ENCODE results near the gene CBX8.

The CBX8 gene

GRCh38 chr17:79742951-79743476, 53.9 kb downstream of the CBX8 start:
- no peaks in the 10 kb centered on the region for H3K9me3 ChIP-seq (ENCODE audit: control insufficient read depth, low read length)
- 86 to 93% methylated on average over 4 to 6 of the region's 7 CpGs for WGBS, 2 experiments (ENCODE audit: insufficient coverage in 2 of 2)
- no peaks in the 10 kb centered on the region for H3K36me3 ChIP-seq (ENCODE audit: control insufficient read depth, insufficient read depth, low read length)
- H3K27ac ChIP-seq (ENCODE audit: low read depth, low read length, severe bottlenecking): no peak overlapping the region
- no peak overlapping the region for H3K4me3 ChIP-seq (ENCODE audit: extremely low read depth, insufficient read depth, low read length, poor library complexity, severe bottlenecking)
- H3K4me1 ChIP-seq (ENCODE audit: control insufficient read depth, insufficient read depth, low read length, poor library complexity, severe bottlenecking): peaks cover 4% of the 10 kb centered on the region

- Histone ChIP-seq H3K9me3 (ENCODE audit: control insufficient read depth, low read length) (no peaks in the 10 kb centered on the region), H3K4me1 (ENCODE audit: control insufficient read depth, insufficient read depth, low read length, poor library complexity, severe bottlenecking) (peaks cover under 1% of the 10 kb centered on the region), H3K27ac (ENCODE audit: low read depth, low read length, severe bottlenecking) (no peak overlapping the region), H3K36me3 (ENCODE audit: control insufficient read depth, insufficient read depth, low read length) (no peaks in the 10 kb centered on the region), H3K4me3 (ENCODE audit: extremely low read depth, insufficient read depth, low read length, poor library complexity, severe bottlenecking) (no peak overlapping the region)
- WGBS, 2 experiments (ENCODE audit: insufficient coverage in 2 of 2): 71 to 88% methylated on average over 1 of the region's 1 CpG
Measured at GRCh38 chr17:79742589-79742918, 54.3 kb downstream of the CBX8 start.
